Activated naive CD4-positive, alpha-beta T cell treated with anti-CD3 and anti-CD28 coated beads, Interleukin-2, amount 50 U/mL, for 24 hours (primary cell): ENCODE measurements around the gene TMEM132A.
A peak's percentile ranks its signal among the peaks of the same experiment; 100 is the strongest.

ENCODE experiments used
- H3K27ac Mint-ChIP-seq: one replicate; pipeline ENCODE4 v1.8.0; 2021; ENCODE audit warnings: mild to moderate bottlenecking, mixed read lengths
- H3K27me3 Mint-ChIP-seq: one replicate; pipeline ENCODE4 v1.8.0; 2021; ENCODE audit warnings: mixed read lengths
- H3K36me3 Mint-ChIP-seq: one replicate; pipeline ENCODE4 v1.8.0; 2021; ENCODE audit warnings: mixed read lengths
- H3K4me1 Mint-ChIP-seq: one replicate; pipeline ENCODE4 v1.8.0; 2021; ENCODE audit warnings: mixed read lengths
- H3K4me3 Mint-ChIP-seq: one replicate; pipeline ENCODE4 v1.8.0; 2021; ENCODE audit warnings: mild to moderate bottlenecking, mixed read lengths
- H3K9me3 Mint-ChIP-seq: one replicate; pipeline ENCODE4 v1.8.0; 2021; ENCODE audit warnings: mixed read lengths

Gene TMEM132A, protein sequence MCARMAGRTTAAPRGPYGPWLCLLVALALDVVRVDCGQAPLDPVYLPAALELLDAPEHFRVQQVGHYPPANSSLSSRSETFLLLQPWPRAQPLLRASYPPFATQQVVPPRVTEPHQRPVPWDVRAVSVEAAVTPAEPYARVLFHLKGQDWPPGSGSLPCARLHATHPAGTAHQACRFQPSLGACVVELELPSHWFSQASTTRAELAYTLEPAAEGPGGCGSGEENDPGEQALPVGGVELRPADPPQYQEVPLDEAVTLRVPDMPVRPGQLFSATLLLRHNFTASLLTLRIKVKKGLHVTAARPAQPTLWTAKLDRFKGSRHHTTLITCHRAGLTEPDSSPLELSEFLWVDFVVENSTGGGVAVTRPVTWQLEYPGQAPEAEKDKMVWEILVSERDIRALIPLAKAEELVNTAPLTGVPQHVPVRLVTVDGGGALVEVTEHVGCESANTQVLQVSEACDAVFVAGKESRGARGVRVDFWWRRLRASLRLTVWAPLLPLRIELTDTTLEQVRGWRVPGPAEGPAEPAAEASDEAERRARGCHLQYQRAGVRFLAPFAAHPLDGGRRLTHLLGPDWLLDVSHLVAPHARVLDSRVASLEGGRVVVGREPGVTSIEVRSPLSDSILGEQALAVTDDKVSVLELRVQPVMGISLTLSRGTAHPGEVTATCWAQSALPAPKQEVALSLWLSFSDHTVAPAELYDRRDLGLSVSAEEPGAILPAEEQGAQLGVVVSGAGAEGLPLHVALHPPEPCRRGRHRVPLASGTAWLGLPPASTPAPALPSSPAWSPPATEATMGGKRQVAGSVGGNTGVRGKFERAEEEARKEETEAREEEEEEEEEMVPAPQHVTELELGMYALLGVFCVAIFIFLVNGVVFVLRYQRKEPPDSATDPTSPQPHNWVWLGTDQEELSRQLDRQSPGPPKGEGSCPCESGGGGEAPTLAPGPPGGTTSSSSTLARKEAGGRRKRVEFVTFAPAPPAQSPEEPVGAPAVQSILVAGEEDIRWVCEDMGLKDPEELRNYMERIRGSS

DNA sequence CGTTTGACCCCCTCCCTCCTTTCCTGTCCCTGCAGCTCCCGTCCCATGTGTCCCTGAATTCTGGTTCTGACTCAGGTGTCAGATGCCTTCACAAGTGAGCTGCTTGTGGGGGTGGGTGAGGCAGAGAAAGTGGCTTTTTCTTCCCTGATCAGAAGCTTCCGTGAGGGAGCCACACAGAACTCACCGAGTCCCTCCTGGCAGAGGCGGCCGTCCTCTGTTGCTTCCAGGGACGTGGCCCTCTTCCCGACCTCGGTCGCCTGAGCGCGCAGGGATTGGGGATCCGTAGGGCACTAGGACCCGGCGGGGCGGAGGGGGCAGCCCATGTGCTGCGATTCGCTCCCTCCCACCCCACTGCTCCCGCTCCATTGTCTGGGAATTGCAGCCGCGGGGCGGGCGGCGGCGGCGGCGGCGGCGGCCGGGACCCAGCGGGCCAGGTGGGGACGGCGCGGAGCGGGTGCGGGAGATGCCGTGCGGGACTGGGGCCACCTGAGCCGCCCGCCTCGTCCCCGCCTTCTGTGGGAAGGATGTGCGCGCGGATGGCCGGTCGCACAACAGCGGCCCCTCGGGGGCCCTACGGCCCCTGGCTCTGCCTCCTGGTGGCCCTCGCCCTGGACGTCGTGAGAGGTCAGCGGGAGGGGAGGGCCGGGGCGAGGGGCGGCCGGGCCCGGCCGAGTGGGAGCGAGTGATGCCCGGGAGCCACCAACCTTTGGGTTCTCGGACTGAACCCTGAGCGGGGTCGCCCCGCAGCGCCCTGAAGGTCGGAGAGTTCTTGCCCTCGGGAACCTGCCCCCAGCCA is at the start of gene TMEM132A:
Gene TMEM132A (plus strand): TSS at position 351 of the 796 bp plus-strand sequence. CDS start 174 bp downstream, at position 525.
- Mint-ChIP-seq H3K9me3 (no peaks in the 10 kb centered on the region), H3K27ac (no peak within 1 kb of the TSS), H3K36me3 (peaks cover 26% of the 10 kb centered on the region), H3K4me1 (peaks cover 21% of the 10 kb centered on the region), H3K4me3 (peak within 1 kb of the TSS; percentile 71), H3K27me3 (peaks cover 4% of the 10 kb centered on the region)

DNA sequence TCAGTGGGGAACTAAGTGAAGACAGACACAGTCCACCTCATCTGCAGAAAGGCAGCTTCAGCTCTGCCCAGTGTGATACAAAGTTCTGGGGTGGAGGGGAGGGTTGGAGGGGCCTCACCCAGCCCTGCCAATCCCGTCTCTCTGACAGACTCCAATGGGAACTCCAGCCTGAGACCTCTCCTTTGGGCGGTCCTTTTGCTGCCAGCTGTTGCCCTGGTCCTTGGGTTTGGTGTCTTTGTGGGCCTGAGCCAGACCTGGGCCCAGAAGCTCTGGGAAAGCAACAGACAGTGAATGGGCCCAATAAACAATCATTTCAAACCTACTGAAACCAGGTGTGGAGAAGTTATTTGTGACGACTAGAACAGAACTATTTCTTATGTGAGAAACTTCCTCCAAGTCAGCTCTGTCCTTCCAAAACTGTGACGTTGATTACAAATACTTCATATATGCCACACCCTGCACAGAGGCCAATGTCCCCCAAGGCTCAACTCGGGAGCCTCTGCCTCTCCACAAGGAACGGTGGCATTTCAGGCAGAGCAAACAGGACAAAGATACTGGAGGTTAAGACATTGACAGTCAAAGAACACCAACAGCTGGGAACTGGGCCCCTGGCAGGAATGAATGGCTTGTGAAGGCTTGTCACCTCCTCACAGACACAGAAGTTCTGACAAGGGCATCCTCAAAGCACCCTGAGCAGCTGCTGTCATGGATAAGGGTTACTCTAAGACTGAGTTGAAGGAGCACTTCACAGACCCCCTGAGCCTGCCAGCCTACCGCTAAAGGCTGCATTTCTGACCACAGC is 48.7 kb upstream of the TMEM132A start:
- Mint-ChIP-seq H3K4me1 (peaks cover 8% of the 10 kb centered on the region), H3K36me3 (no peaks in the 10 kb centered on the region), H3K9me3 (no peaks in the 10 kb centered on the region), H3K27ac (no peak overlapping the region), H3K27me3 (no peaks in the 10 kb centered on the region), H3K4me3 (no peak overlapping the region)

DNA sequence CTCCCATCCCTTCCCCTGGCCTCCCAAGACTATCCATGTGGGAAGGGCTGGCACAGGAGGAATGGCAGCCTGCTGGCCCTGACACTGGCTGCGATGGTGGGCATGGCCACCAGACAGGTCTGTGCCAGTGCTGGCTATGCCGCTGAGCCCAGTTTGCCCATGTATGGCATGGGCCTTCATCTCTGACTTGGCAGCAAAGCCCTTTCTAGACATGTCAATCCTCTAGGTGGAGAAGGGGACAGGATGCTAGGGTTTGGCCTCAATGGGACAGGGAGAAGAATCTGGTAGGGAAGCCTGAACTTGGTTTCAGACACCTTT is 48.1 kb upstream of the TMEM132A start:
- peaks cover 8% of the 10 kb centered on the region for H3K4me1 Mint-ChIP-seq
- no peaks in the 10 kb centered on the region for H3K9me3 Mint-ChIP-seq
- H3K4me3 Mint-ChIP-seq = no peak overlapping the region
- H3K27me3 Mint-ChIP-seq = no peaks in the 10 kb centered on the region
- H3K27ac Mint-ChIP-seq = peak overlapping the region; percentile 35
- H3K36me3 Mint-ChIP-seq = no peaks in the 10 kb centered on the region

DNA sequence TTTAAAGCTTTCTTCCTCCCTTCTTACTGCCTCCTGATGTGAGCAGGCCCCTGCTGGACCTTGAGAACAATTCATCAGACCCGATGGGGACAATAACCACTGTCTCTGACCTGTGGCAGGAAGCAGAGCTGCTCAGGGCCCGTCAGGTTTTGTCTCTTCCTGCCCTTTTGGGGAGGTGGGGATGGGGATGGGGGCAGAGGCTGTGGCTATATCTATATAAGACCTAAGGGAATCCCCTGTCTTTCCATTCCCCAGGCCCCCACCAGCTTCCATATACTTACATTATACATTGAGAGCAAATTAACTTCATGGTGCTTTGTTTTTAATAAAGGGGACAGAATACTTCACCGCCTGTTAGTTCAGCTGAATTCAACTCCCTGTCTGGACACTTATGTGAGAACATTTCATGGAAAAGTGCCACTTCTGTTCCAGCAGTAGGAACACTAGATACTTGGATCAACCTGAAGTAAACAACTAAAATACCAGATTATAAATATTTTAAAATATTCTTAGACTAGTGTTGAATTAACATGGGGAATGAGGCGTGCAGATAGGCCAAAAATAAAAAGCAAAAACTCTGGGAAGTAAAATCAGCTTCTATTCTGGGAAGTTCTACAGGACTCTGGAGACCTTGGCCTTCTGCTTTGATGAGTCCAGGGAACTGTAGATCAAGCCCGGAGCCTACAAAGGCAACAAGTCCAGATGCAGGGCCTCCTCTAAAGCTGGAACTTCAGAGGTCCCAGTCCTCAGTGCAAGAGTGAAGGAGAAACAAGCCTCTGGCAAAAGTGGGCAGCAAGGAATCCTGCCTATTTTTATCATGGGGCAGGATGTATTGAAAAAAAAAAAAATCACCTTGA is 45.8 kb upstream of the TMEM132A start:
- Mint-ChIP-seq H3K36me3 (peaks cover 5% of the 10 kb centered on the region), H3K27me3 (no peaks in the 10 kb centered on the region), H3K9me3 (no peaks in the 10 kb centered on the region), H3K27ac (no peak overlapping the region), H3K4me3 (no peak overlapping the region), H3K4me1 (peaks cover 6% of the 10 kb centered on the region)

DNA sequence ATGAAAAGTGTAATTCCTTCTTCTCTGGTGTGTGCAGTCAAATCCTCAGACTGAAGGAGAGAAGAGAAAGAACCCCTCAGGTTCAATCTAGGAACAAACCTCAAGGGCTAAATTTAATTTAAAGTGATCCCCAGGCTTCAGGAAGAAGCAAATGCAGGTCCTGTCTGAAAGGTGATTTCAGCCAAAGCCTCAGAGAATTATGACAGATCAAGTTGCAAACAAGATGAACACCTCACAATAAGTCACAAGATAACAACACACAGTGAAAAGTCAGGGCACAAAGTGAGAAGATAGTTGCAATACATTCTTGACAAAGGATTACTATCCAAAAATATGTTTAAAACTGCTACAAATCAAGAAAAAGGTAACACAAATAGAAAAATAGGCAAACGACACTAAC is 45.2 kb upstream of the TMEM132A start:
- Mint-ChIP-seq H3K4me1 (peaks cover 5% of the 10 kb centered on the region), H3K27ac (no peak overlapping the region), H3K27me3 (no peaks in the 10 kb centered on the region), H3K4me3 (no peak overlapping the region), H3K9me3 (no peaks in the 10 kb centered on the region), H3K36me3 (peaks cover 5% of the 10 kb centered on the region)

DNA sequence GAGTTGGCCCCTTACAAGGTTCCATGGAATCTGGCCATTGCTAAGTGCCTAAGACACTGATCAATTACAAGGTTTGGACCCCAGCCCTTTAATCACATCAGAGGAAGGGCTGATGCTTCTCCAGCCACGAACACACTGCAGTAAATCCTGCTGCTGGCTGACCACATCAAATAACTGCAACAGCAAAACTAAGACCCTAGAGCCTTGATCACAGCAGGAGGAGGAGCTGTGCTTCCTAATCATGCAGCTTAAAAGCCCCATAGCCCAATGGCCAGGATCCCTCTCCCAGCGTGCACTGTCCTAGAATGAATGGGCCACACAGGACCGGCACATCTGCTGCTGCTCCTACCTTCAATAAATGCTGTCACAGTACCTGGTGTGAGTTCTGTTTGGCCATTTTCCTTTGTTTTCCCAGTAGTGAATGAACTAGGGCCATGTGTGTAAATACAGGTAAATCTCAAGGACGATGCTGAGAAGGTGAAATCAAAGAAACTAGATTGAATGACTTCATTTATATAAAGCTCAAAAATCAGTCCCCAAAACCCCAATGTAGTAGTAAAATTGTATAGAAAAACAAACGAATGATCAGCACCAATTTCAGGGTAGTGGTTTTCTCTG is 44.2 kb upstream of the TMEM132A start:
- no peak overlapping the region for H3K4me3 Mint-ChIP-seq

DNA sequence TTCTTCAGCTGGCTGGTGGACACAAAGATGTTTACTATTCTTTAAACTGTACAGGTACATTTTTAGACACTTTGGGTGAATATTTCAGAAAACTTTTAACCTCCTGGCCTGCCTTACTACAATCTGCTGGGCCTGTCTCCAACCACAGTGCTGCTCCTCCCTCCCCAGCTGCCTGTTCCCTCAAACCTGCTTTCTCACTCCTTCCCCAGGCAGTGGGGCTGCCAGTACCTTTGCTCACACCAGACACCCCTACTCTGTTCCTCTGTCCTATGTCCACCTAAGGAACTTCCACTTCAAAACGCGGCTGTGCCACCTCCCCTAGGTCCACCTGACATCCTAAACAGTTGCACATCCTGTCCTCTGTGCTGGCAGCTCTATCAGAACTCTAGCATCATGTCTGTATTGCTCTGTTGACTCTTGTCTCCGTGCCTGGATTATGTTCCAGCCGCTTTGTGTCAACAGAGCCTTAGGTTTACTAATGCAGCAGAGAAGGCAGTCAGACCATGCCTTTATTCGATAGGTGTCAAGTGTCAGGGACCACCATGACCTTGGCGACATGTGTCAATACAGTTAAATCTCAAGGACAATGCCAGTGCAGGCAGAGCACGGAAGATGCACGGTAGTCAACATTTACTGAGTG is 43.5 kb upstream of the TMEM132A start:
- H3K4me1 Mint-ChIP-seq = peaks cover 5% of the 10 kb centered on the region
- H3K36me3 Mint-ChIP-seq = peaks cover 6% of the 10 kb centered on the region
- H3K4me3 Mint-ChIP-seq = no peak overlapping the region
- H3K9me3 Mint-ChIP-seq = no peaks in the 10 kb centered on the region
- H3K27me3 Mint-ChIP-seq = no peaks in the 10 kb centered on the region
- H3K27ac Mint-ChIP-seq = peak overlapping the region; percentile 14

More for the DNA sequence above, 44.2 kb upstream of the TMEM132A start:
- peaks cover 5% of the 10 kb centered on the region for H3K4me1 Mint-ChIP-seq
- H3K27me3 Mint-ChIP-seq = no peaks in the 10 kb centered on the region
- peak overlapping the region; percentile 68 for H3K27ac Mint-ChIP-seq
- no peaks in the 10 kb centered on the region for H3K9me3 Mint-ChIP-seq
- H3K36me3 Mint-ChIP-seq = peaks cover 5% of the 10 kb centered on the region

DNA sequence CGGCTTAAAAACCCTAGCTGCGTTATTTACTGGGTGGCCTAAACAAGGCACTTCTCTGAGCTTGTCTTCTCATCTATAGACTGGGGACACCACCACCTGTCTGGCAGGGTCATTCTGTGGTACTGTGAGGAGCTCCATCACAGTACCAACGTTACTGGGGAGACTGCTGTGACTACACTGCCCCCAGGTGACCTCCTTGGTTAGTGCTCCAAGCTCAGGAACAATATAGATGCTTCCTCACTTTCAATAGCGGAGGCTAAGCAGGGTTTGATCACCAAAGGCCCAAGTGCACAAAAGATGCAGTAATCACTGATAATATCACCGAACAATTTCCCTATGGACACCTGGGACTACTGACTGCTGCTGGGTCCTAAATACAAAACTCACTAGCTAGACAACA is 36.7 kb upstream of the TMEM132A start:
- Mint-ChIP-seq H3K27me3 (no peaks in the 10 kb centered on the region), H3K27ac (no peak overlapping the region), H3K4me1 (no peaks in the 10 kb centered on the region), H3K36me3 (peaks cover 12% of the 10 kb centered on the region), H3K9me3 (no peaks in the 10 kb centered on the region), H3K4me3 (no peak overlapping the region)

DNA sequence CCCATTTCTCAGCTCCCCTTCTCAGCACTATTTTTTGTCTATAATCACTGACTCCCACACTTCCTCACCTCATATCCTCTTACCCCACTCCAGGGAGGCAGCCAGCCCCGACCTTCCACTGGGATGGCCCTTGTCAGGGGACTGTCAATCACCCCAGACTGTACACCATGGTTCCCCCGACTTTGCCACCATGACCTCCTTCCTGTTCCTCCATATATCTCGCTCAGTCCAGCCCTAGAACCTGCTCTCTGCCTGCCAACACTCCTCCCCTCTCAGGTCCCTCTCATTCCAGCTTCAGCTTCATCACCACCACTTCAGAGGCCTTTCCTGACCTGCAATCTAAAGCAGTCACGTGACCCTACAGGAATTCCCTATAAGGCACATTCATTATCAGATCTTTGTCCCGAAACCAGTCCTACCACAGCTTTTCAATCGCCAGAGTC is 34.4 kb upstream of the TMEM132A start:
- Mint-ChIP-seq H3K27me3 (no peaks in the 10 kb centered on the region), H3K36me3 (peaks cover 10% of the 10 kb centered on the region), H3K9me3 (no peaks in the 10 kb centered on the region), H3K4me3 (no peak overlapping the region), H3K27ac (peak overlapping the region; percentile 0), H3K4me1 (no peaks in the 10 kb centered on the region)

DNA sequence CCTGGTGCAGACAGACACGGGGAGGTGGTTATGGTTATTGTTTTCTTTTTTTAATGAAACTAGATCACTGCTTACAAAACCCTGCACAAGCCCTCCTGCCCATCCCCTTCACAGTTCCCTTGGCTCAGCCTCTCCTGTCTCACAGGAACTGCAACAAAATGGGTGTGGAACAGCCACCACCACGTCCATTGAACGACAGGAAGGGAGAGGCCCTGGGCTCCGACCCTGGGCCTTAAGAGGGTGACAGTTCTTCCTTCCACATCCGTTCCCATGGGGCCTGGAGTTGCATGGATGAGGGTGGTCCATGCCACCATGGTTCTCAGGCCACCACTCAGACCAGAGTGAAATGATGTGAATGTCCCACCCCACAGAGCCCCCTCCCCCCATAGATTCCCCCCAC is 33.6 kb upstream of the TMEM132A start:
- peaks cover 12% of the 10 kb centered on the region for H3K36me3 Mint-ChIP-seq
- H3K4me3 Mint-ChIP-seq = no peak overlapping the region
- H3K9me3 Mint-ChIP-seq = no peaks in the 10 kb centered on the region
- H3K27ac Mint-ChIP-seq = no peak overlapping the region
- H3K27me3 Mint-ChIP-seq = no peaks in the 10 kb centered on the region
- H3K4me1 Mint-ChIP-seq = no peaks in the 10 kb centered on the region

DNA sequence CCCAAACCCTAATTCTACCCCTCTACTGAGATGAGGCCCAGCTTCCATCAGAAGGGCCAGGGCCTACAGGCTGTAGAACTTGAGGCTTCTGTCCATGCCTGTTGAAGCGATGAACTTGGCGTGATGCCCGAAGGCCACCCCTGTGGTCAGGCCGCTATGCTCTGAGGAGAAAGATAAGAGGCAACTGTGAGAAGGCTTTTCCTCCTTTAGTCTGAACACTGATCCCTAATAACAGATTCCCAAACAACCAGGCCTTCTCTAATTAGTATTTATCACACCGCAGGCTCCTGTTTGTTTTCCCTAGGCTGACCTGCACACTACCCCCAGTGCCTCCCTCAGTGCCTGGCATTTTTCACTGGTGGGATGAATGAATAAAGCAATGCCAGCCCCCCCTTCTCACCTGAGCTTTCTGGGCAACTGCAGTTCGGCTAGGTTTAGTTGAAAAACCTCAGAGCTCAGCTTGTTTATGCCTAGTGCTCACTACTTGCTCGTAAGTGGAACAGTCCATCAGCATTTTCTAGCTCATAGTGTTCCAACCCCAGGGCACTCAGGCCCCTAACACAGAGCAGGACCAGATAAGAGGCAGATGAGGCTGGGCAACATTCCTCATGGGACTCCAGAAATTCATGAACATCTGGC is 33.0 kb upstream of the TMEM132A start:
- H3K9me3 Mint-ChIP-seq = no peaks in the 10 kb centered on the region
- H3K27ac Mint-ChIP-seq = no peak overlapping the region
- no peak overlapping the region for H3K4me3 Mint-ChIP-seq
- H3K36me3 Mint-ChIP-seq = peaks cover 14% of the 10 kb centered on the region
- no peaks in the 10 kb centered on the region for H3K27me3 Mint-ChIP-seq
- H3K4me1 Mint-ChIP-seq = no peaks in the 10 kb centered on the region

DNA sequence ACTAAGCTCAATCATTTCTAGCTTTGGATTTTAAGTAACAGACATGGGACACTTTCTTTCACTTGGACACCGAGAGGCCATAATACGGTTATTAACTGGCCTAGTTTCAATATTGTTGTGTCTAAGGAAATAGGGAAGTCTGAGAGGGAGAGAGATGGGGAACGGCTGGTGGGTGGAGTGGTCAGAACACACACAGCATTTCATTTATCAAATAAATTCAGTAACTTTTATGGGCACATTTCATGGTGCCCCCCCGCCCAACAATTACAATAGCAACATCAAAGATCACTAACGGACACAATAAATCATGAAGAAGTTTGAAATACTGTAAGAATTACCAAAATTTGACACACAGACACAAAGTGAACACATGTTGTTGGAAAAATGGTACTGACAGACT is 28.6 kb upstream of the TMEM132A start:
- peaks cover 4% of the 10 kb centered on the region for H3K4me1 Mint-ChIP-seq
- no peaks in the 10 kb centered on the region for H3K27me3 Mint-ChIP-seq
- no peak overlapping the region for H3K27ac Mint-ChIP-seq
- H3K36me3 Mint-ChIP-seq = peaks cover 19% of the 10 kb centered on the region
- no peak overlapping the region for H3K4me3 Mint-ChIP-seq
- no peaks in the 10 kb centered on the region for H3K9me3 Mint-ChIP-seq

DNA sequence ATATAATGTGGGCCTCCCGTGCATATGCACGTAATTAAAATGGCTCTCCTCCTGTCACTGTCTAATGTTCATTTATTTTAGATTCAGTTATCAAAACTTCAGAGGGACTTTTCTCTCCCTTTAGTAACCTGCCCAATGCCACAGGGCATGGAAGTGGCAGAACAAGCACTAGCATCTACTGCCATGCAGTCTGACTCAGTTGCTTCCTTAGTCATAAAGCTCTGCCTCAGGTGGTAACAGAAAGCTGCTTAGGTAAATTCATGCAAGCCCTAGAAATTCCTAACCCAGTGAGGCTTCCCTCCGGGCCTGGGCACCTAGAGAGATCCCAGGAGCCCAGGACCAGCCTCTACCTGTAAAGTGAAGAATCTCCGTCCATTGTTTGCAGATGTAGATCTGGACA is 26.8 kb upstream of the TMEM132A start:
- no peaks in the 10 kb centered on the region for H3K27me3 Mint-ChIP-seq
- H3K4me3 Mint-ChIP-seq = no peak overlapping the region
- H3K27ac Mint-ChIP-seq = peak overlapping the region; percentile 15
- H3K9me3 Mint-ChIP-seq = no peaks in the 10 kb centered on the region
- peaks cover 16% of the 10 kb centered on the region for H3K36me3 Mint-ChIP-seq
- peaks cover 4% of the 10 kb centered on the region for H3K4me1 Mint-ChIP-seq
